SH-SY5Y (cell line): ENCODE data around the gene TAAR1.

ENCODE experiments used
- GATA2 ChIP-seq: IDR thresholded peaks from 2 replicates; pipeline ENCODE4 v1.6.1; 2011; ENCODE audit warnings: mild to moderate bottlenecking, low read depth, low read length
- GATA3 ChIP-seq: IDR thresholded peaks from 2 replicates; pipeline ENCODE4 v1.6.1; 2011; ENCODE audit warnings: low read depth, mild to moderate bottlenecking, low read length, moderate library complexity

- TF ChIP-seq GATA2 (no peak), GATA3 (no peak)
Measured at GRCh38 chr6:132648828-132649227, 10.2 kb downstream of the TAAR1 start.
